HG02970 (cell line): ENCODE data around the gene MED10.

Experiments
- ATAC-seq: cut with Tn5 transposase; IDR thresholded peaks from one replicate; pipeline ENCODE4 v1.9.1; 2021; ENCODE audit warnings: mild to moderate bottlenecking, moderate library complexity, moderate number of reproducible peaks; ENCODE audit not compliant: unreplicated experiment, low FRiP score

MED10 gene

GRCh38 chr5:6377905-6378765 lies at the start of gene MED10:
Gene MED10, minus strand, starts transcription at chr5:6378547. Its CDS starts 64 bp downstream, at chr5:6378483.
- ATAC-seq = peak; percentile 98

- no peak for ATAC-seq
Observed at GRCh38 chr5:6427694-6428093, 49.3 kb upstream of the MED10 start.

- no peak for ATAC-seq
Observed at GRCh38 chr5:6424700-6425099, 46.4 kb upstream of the MED10 start.

GRCh38 chr5:6424110-6424659 lies 45.8 kb upstream of the MED10 start:
- no peak for ATAC-seq

- no peak for ATAC-seq
Observed at GRCh38 chr5:6423327-6424109, 45.2 kb upstream of the MED10 start.

GRCh38 chr5:6419340-6419852 lies 41.0 kb upstream of the MED10 start:
- ATAC-seq = no peak

- ATAC-seq = no peak
Observed at GRCh38 chr5:6418679-6419276, 40.4 kb upstream of the MED10 start.

- ATAC-seq = no peak
Observed at GRCh38 chr5:6417657-6418056, 39.3 kb upstream of the MED10 start.

- no peak for ATAC-seq
Observed at GRCh38 chr5:6412811-6413210, 34.5 kb upstream of the MED10 start.

- no peak for ATAC-seq
Observed at GRCh38 chr5:6411141-6411540, 32.8 kb upstream of the MED10 start.

GRCh38 chr5:6410421-6410820 lies 32.1 kb upstream of the MED10 start:
- ATAC-seq = no peak

GRCh38 chr5:6408627-6409446 lies 30.5 kb upstream of the MED10 start:
- ATAC-seq = no peak

- ATAC-seq = no peak
Observed at GRCh38 chr5:6408260-6408596, 29.9 kb upstream of the MED10 start.

GRCh38 chr5:6407558-6408259 lies 29.4 kb upstream of the MED10 start:
- no peak for ATAC-seq

- ATAC-seq = no peak
Observed at GRCh38 chr5:6405591-6405990, 27.2 kb upstream of the MED10 start.

- ATAC-seq = no peak
Observed at GRCh38 chr5:6404129-6404528, 25.8 kb upstream of the MED10 start.

GRCh38 chr5:6403416-6403815 lies 25.1 kb upstream of the MED10 start:
- no peak for ATAC-seq

GRCh38 chr5:6402939-6403338 lies 24.6 kb upstream of the MED10 start:
- no peak for ATAC-seq

GRCh38 chr5:6401410-6401809 lies 23.1 kb upstream of the MED10 start:
- ATAC-seq = no peak
